HUES48 (cell line): ENCODE results near the gene COL7A1.

Experiments used
- H3K27ac ChIP-seq: one replicate; pipeline ENCODE4 v1.7.0; 2013; ENCODE audit warnings: low read depth, low read length, inconsistent platforms
- H3K27me3 ChIP-seq: 2 replicates; pipeline ENCODE4 v1.6.1; 2013; ENCODE audit warnings: mild to moderate bottlenecking, low read length; ENCODE audit not compliant: control insufficient read depth, insufficient read depth
- H3K36me3 ChIP-seq: 2 replicates; pipeline ENCODE4 v1.6.1; 2013; ENCODE audit warnings: low read length; ENCODE audit not compliant: control insufficient read depth, insufficient read depth
- H3K4me1 ChIP-seq: 2 replicates; pipeline ENCODE4 v1.6.1; 2013; ENCODE audit warnings: mild to moderate bottlenecking, low read length; ENCODE audit not compliant: control insufficient read depth, insufficient read depth
- H3K4me3 ChIP-seq: 2 replicates; pipeline ENCODE4 v1.5.1; 2013; ENCODE audit warnings: mild to moderate bottlenecking, low read depth, low read length
- H3K9ac ChIP-seq: 2 replicates; pipeline ENCODE4 v1.6.1; 2013; ENCODE audit warnings: mild to moderate bottlenecking, low read depth, low read length, moderate library complexity
- H3K9me3 ChIP-seq: 2 replicates; pipeline ENCODE4 v1.6.1; 2013; ENCODE audit warnings: low read length; ENCODE audit not compliant: control insufficient read depth, insufficient read depth

The COL7A1 gene

GRCh38 chr3:48587686-48588085, 7.4 kb downstream of the COL7A1 start:
- H3K27me3 ChIP-seq, result no peaks in the 10 kb centered on the region
- H3K4me3 ChIP-seq, result no peak overlapping the region
- H3K9me3 ChIP-seq, result no peaks in the 10 kb centered on the region
- H3K27ac ChIP-seq, result no peak overlapping the region
- H3K4me1 ChIP-seq, result no peaks in the 10 kb centered on the region
- no peaks in the 10 kb centered on the region; the same call in 1 of the 2 replicates for H3K36me3 ChIP-seq
- no peak overlapping the region for H3K9ac ChIP-seq

GRCh38 chr3:48585411-48585810, 9.7 kb downstream of the COL7A1 start:
- Histone ChIP-seq H3K27ac (no peak overlapping the region), H3K4me3 (no peak overlapping the region), H3K36me3 (no peaks in the 10 kb centered on the region; the same call in 1 of the 2 replicates), H3K9ac (no peak overlapping the region), H3K27me3 (no peaks in the 10 kb centered on the region), H3K9me3 (no peaks in the 10 kb centered on the region), H3K4me1 (no peaks in the 10 kb centered on the region)

- no peak overlapping the region for H3K27ac ChIP-seq
- no peak overlapping the region for H3K4me3 ChIP-seq
- no peaks in the 10 kb centered on the region for H3K4me1 ChIP-seq
- no peaks in the 10 kb centered on the region for H3K9me3 ChIP-seq
- H3K9ac ChIP-seq, result no peak overlapping the region
- no peaks in the 10 kb centered on the region; the same call in 1 of the 2 replicates for H3K36me3 ChIP-seq
- H3K27me3 ChIP-seq, result no peaks in the 10 kb centered on the region
Observed at GRCh38 chr3:48584836-48585235, 10.3 kb downstream of the COL7A1 start.

- H3K36me3 ChIP-seq, result peaks cover 12% of the 10 kb centered on the region
- H3K9ac ChIP-seq, result no peak overlapping the region
- no peaks in the 10 kb centered on the region for H3K27me3 ChIP-seq
- H3K27ac ChIP-seq, result no peak overlapping the region
- no peaks in the 10 kb centered on the region for H3K4me1 ChIP-seq
- no peak overlapping the region for H3K4me3 ChIP-seq
- no peaks in the 10 kb centered on the region for H3K9me3 ChIP-seq
Observed at GRCh38 chr3:48581621-48582481, 13.3 kb downstream of the COL7A1 start.

GRCh38 chr3:48576647-48577046, 18.5 kb downstream of the COL7A1 start:
- Histone ChIP-seq H3K9ac (no peak overlapping the region), H3K27me3 (no peaks in the 10 kb centered on the region), H3K4me1 (no peaks in the 10 kb centered on the region), H3K9me3 (no peaks in the 10 kb centered on the region), H3K4me3 (no peak overlapping the region), H3K36me3 (peaks cover 12% of the 10 kb centered on the region; the same call in 1 of the 2 replicates), H3K27ac (no peak overlapping the region)

GRCh38 chr3:48575366-48575765, 19.8 kb downstream of the COL7A1 start:
- no peaks in the 10 kb centered on the region for H3K9me3 ChIP-seq
- peaks cover 12% of the 10 kb centered on the region; the same call in 1 of the 2 replicates for H3K36me3 ChIP-seq
- no peaks in the 10 kb centered on the region for H3K4me1 ChIP-seq
- H3K27ac ChIP-seq, result no peak overlapping the region
- H3K4me3 ChIP-seq, result no peak overlapping the region
- H3K27me3 ChIP-seq, result no peaks in the 10 kb centered on the region
- no peak overlapping the region for H3K9ac ChIP-seq

GRCh38 chr3:48573973-48574585, 21.1 kb downstream of the COL7A1 start:
- Histone ChIP-seq H3K27me3 (no peaks in the 10 kb centered on the region), H3K9ac (no peak overlapping the region), H3K36me3 (peaks cover 8% of the 10 kb centered on the region; the same call in 1 of the 2 replicates), H3K4me3 (no peak overlapping the region), H3K4me1 (no peaks in the 10 kb centered on the region), H3K9me3 (no peaks in the 10 kb centered on the region), H3K27ac (no peak overlapping the region)

GRCh38 chr3:48572517-48572916, 22.6 kb downstream of the COL7A1 start:
- Histone ChIP-seq H3K27me3 (no peaks in the 10 kb centered on the region), H3K27ac (no peak overlapping the region), H3K36me3 (peaks cover 6% of the 10 kb centered on the region; the same call in 1 of the 2 replicates), H3K4me3 (no peak overlapping the region), H3K9ac (no peak overlapping the region), H3K9me3 (no peaks in the 10 kb centered on the region), H3K4me1 (no peaks in the 10 kb centered on the region)

GRCh38 chr3:48571938-48572337, 23.2 kb downstream of the COL7A1 start:
- no peaks in the 10 kb centered on the region for H3K4me1 ChIP-seq
- no peak overlapping the region for H3K4me3 ChIP-seq
- H3K9me3 ChIP-seq, result no peaks in the 10 kb centered on the region
- H3K27me3 ChIP-seq, result no peaks in the 10 kb centered on the region
- H3K9ac ChIP-seq, result no peak overlapping the region
- H3K27ac ChIP-seq, result no peak overlapping the region
- peaks cover under 1% of the 10 kb centered on the region; the same call in 1 of the 2 replicates for H3K36me3 ChIP-seq

GRCh38 chr3:48569808-48570450, 25.2 kb downstream of the COL7A1 start:
- H3K27ac ChIP-seq, result no peak overlapping the region
- H3K36me3 ChIP-seq, result 0 out of 2 replicates have a peak, but pooled peaks cover 4% of the 10 kb centered on the region
- H3K27me3 ChIP-seq, result no peaks in the 10 kb centered on the region
- no peaks in the 10 kb centered on the region for H3K9me3 ChIP-seq
- H3K4me1 ChIP-seq, result no peaks in the 10 kb centered on the region
- H3K9ac ChIP-seq, result no peak overlapping the region
- no peak overlapping the region for H3K4me3 ChIP-seq

GRCh38 chr3:48569400-48569799, 25.7 kb downstream of the COL7A1 start:
- H3K4me1 ChIP-seq, result no peaks in the 10 kb centered on the region
- 0 out of 2 replicates have a peak, but pooled peaks cover 4% of the 10 kb centered on the region for H3K36me3 ChIP-seq
- H3K27ac ChIP-seq, result no peak overlapping the region
- H3K9ac ChIP-seq, result no peak overlapping the region
- H3K27me3 ChIP-seq, result no peaks in the 10 kb centered on the region
- H3K4me3 ChIP-seq, result no peak overlapping the region
- no peaks in the 10 kb centered on the region for H3K9me3 ChIP-seq
